ENCODE measurements around the gene LHX8.
"Not testable (repeated sequence)": the region's sequence is repeated elsewhere in the genome, so short reads cannot be mapped to it uniquely, and the experiment has no call there.

The LHX8 gene

GRCh38 chr1:75133750-75134646, at the start of gene LHX8:
LHX8 (plus strand) TSS chr1:75134388; CDS start chr1:75136615, 2,227 bp downstream.
- no peak for FAIRE-seq

- FAIRE-seq: no peak
Measured at GRCh38 chr1:75085931-75086330, 48.3 kb upstream of the LHX8 start.

- FAIRE-seq: no peak
Measured at GRCh38 chr1:75087278-75087677, 46.9 kb upstream of the LHX8 start.

- no peak for FAIRE-seq
Measured at GRCh38 chr1:75092141-75092540, 42.0 kb upstream of the LHX8 start.

GRCh38 chr1:75097654-75098053, 36.5 kb upstream of the LHX8 start:
- peak; percentile 100 for FAIRE-seq

- no peak for FAIRE-seq
Measured at GRCh38 chr1:75099581-75099980, 34.6 kb upstream of the LHX8 start.

GRCh38 chr1:75100481-75101092, 33.6 kb upstream of the LHX8 start:
- no peak for FAIRE-seq

- FAIRE-seq: not testable (repeated sequence)
Measured at GRCh38 chr1:75112362-75112951, 21.7 kb upstream of the LHX8 start.

- FAIRE-seq: no peak
Measured at GRCh38 chr1:75115654-75116053, 18.5 kb upstream of the LHX8 start.

GRCh38 chr1:75123756-75124155, 10.4 kb upstream of the LHX8 start:
- FAIRE-seq: no peak

GRCh38 chr1:75124510-75124909, 9.7 kb upstream of the LHX8 start:
- no peak for FAIRE-seq

- no peak for FAIRE-seq
Measured at GRCh38 chr1:75125161-75125726, 8.9 kb upstream of the LHX8 start.

GRCh38 chr1:75126611-75127101, 7.5 kb upstream of the LHX8 start:
- FAIRE-seq: no peak

- no peak for FAIRE-seq
Measured at GRCh38 chr1:75127916-75128717, 6.1 kb upstream of the LHX8 start.

- FAIRE-seq: no peak
Measured at GRCh38 chr1:75129660-75129982, 4.6 kb upstream of the LHX8 start.

GRCh38 chr1:75129983-75130789, 4.0 kb upstream of the LHX8 start:
- FAIRE-seq: no peak

- FAIRE-seq: no peak
Measured at GRCh38 chr1:75130865-75131564, 3.2 kb upstream of the LHX8 start.

GRCh38 chr1:75131565-75132241, 2.5 kb upstream of the LHX8 start:
- FAIRE-seq: no peak

- FAIRE-seq: no peak
Measured at GRCh38 chr1:75132242-75132811, 1.9 kb upstream of the LHX8 start.
